ENCODE results near the gene AGBL1. TPM values are rescaled to one million over a fixed set of nuclear protein-coding genes. Genes with fewer than 3 reads are reported as not detected.

The AGBL1 gene
- polyA plus RNA-seq, 1 donor (not counting 4 experiments of a cell fraction or from before 2014, with no cell fraction given): not detected

GRCh38 chr15:86603466-86603865 lies 523.8 kb downstream of the AGBL1 start:
- Histone ChIP-seq H2AFZ (ENCODE audit: control insufficient read depth, low read length) (no peak overlapping the region), H3K9ac (ENCODE audit: control insufficient read depth, extremely low read depth, insufficient read depth, low read length) (no peak overlapping the region), H3K9me1 (ENCODE audit: control insufficient read depth, extremely low read depth, insufficient read depth, low read length) (no peaks in the 10 kb centered on the region), H3K36me3 (ENCODE audit: control insufficient read depth in 2 of 2, extremely low read depth in 1 of 2, insufficient read depth in 2 of 2, low read length in 2 of 2) (no peaks in the 10 kb centered on the region), H3K27ac (ENCODE audit: control insufficient read depth, insufficient read depth, low read length) (no peak overlapping the region), H3K4me2 (ENCODE audit: control insufficient read depth, extremely low read depth, insufficient read depth, low read depth, low read length) (no peak overlapping the region), H3K9me3 (ENCODE audit: control insufficient read depth, low read depth, low read length) (no peaks in the 10 kb centered on the region), H3K4me1 (ENCODE audit: control insufficient read depth, extremely low read depth, insufficient read depth, low read length) (no peaks in the 10 kb centered on the region), H4K20me1 (ENCODE audit: control insufficient read depth, extremely low read depth, insufficient read depth, low read length) (no peaks in the 10 kb centered on the region), H3K79me2 (ENCODE audit: control insufficient read depth, insufficient read depth, low read length) (no peaks in the 10 kb centered on the region), H3K27me3 (ENCODE audit: control insufficient read depth, extremely low read depth, insufficient read depth, low read length) (no peaks in the 10 kb centered on the region), H3K4me3 (ENCODE audit: control insufficient read depth in 2 of 3, extremely low read depth in 1 of 3, insufficient read depth in 2 of 3, low read depth in 1 of 3, low read length in 3 of 3) (no peak overlapping the region)
- DNase-seq (ENCODE audit: low read depth, low spot score): no peak
- FAIRE-seq: no peak
- TF ChIP-seq EZH2 (IDR thresholded peaks at IDR 0.05; ENCODE audit: low read length) (no peak), CTCF (optimal IDR thresholded peaks at IDR 0.05 in 1 of 3, IDR thresholded peaks at IDR 0.05 in 1 of 3, conservative IDR thresholded peaks at IDR 0.05 in 1 of 3; ENCODE audit: extremely low read depth in 1 of 3, insufficient read depth in 2 of 3, low read length in 3 of 3) (no peak)
- dilution Hi-C loops (cut with MboI; ENCODE audit: extremely low pct_ligation_motif_present, low sequenced_read_pairs): no loop called here

- H3K4me2 ChIP-seq (ENCODE audit: control insufficient read depth, extremely low read depth, insufficient read depth, low read depth, low read length): no peak overlapping the region
- H3K9me1 ChIP-seq (ENCODE audit: control insufficient read depth, extremely low read depth, insufficient read depth, low read length): no peaks in the 10 kb centered on the region
- no peaks in the 10 kb centered on the region for H3K9me3 ChIP-seq (ENCODE audit: control insufficient read depth, low read depth, low read length)
- no peak overlapping the region for H3K27ac ChIP-seq (ENCODE audit: control insufficient read depth, insufficient read depth, low read length)
- H3K36me3 ChIP-seq (ENCODE audit: control insufficient read depth in 2 of 2, extremely low read depth in 1 of 2, insufficient read depth in 2 of 2, low read length in 2 of 2): no peaks in the 10 kb centered on the region
- dilution Hi-C loops (cut with MboI; ENCODE audit: extremely low pct_ligation_motif_present, low sequenced_read_pairs): no loop called here
- H3K27me3 ChIP-seq (ENCODE audit: control insufficient read depth, extremely low read depth, insufficient read depth, low read length): no peaks in the 10 kb centered on the region
- no peak overlapping the region for H3K4me3 ChIP-seq (ENCODE audit: control insufficient read depth in 2 of 3, extremely low read depth in 1 of 3, insufficient read depth in 2 of 3, low read depth in 1 of 3, low read length in 3 of 3)
- FAIRE-seq (no peak), DNase-seq (ENCODE audit: low read depth, low spot score) (no peak)
- H2AFZ ChIP-seq (ENCODE audit: control insufficient read depth, low read length): no peak overlapping the region
- H3K4me1 ChIP-seq (ENCODE audit: control insufficient read depth, extremely low read depth, insufficient read depth, low read length): no peaks in the 10 kb centered on the region
- H3K9ac ChIP-seq (ENCODE audit: control insufficient read depth, extremely low read depth, insufficient read depth, low read length): no peak overlapping the region
- no peaks in the 10 kb centered on the region for H4K20me1 ChIP-seq (ENCODE audit: control insufficient read depth, extremely low read depth, insufficient read depth, low read length)
- H3K79me2 ChIP-seq (ENCODE audit: control insufficient read depth, insufficient read depth, low read length): no peaks in the 10 kb centered on the region
- TF ChIP-seq EZH2 (IDR thresholded peaks at IDR 0.05; ENCODE audit: low read length) (no peak), CTCF (optimal IDR thresholded peaks at IDR 0.05 in 1 of 3, IDR thresholded peaks at IDR 0.05 in 1 of 3, conservative IDR thresholded peaks at IDR 0.05 in 1 of 3; ENCODE audit: extremely low read depth in 1 of 3, insufficient read depth in 2 of 3, low read length in 3 of 3) (no peak)
Measured at GRCh38 chr15:86608461-86609205, 529.0 kb downstream of the AGBL1 start.
